ENCODE data around the gene MED27.

Gene MED27

DNA sequence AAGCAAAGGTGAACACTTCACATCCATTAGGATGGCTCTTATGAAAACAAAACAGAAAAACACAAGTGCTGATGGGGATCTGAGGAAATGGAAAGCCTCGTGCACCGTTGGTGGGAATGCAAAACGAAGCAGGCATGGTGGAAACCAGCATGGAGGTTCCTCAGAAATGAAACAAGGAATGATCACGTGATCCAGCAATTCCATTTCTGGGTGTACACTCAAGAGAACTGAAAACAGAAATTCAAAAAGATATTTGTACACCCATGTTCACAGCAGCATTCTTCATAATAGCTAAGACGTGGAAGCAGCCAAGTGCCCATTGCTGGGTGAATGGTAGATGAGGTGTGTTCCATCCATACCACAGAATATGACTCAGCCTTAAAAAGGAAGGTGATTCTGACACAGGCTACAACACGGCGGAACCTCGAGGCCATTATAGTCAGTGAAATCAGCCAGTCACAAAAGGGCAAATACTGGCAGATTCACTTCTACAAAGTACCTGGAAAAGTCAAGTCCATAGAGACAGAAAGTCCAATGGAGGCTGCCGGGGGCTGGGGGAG is 252.6 kb downstream of the MED27 start:
- DNase-seq: no peak

DNA sequence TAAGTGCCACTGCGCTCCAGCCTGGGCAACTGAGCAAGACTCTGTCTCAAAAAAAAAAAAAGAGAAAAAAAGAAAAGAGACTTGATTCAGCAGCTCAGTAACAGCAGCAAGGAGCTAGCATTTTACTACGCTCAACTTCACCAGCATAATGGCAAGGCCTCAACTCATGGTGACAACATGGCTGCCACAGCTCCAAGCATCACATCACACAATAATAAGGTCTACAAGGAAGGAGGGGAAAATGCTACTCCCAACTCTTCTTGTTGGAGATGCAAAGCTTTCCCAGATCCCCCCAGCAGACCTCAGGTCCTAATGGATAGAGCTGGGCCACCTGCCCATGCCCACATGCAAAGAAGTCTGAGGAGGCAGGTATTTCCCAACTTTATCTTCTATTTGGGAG is 253.6 kb downstream of the MED27 start:
- DNase-seq: no peak

DNA sequence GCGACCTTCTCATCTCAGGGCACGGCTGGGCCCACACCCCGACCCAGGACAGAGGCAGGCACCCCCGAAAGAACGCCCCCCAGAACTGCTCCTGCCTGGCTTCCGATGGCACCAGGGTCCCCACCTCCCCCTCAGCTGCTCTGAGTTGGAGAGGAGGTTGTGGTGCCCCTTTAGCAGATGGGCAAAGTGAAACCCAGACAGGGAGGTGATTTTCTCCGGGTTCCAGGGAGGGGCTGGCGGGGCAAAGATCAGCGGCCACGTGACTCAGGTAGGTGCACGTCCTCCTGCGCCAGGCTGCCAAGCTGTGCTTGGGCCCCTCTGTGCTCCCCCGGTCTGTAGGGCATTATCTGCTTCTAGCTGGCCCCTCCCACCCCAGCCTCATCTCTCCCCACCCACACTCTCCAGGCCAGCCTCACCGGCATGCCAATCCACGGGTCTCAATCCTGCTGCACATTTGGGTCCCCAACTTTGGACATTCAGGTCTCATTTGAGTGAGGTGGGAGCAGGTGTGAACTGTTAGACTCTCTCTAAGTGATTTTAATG is 254.6 kb downstream of the MED27 start:
- DNase-seq: no peak

DNA sequence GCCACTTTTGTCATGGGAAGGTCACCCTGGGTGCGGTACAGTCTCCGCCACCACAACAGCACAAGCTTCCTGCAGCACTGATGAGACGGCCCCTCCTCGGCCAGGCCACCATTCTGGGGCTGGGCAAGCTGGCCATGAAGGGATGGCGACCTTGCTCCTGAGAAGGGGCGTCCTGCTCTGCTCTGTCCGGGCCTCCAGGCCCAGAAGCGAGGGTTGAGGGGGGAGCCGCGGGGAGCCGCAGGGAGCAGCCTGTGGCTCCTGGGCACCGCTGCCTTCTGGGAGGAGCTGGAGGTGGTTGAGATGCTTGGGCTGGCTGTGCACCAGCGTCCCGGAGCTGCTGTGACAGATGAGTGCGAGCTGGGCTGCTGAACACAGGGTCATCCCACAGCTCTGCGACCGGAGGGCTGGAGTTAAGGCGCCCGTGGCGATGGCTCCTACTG is 255.5 kb downstream of the MED27 start:
- DNase-seq: no peak

DNA sequence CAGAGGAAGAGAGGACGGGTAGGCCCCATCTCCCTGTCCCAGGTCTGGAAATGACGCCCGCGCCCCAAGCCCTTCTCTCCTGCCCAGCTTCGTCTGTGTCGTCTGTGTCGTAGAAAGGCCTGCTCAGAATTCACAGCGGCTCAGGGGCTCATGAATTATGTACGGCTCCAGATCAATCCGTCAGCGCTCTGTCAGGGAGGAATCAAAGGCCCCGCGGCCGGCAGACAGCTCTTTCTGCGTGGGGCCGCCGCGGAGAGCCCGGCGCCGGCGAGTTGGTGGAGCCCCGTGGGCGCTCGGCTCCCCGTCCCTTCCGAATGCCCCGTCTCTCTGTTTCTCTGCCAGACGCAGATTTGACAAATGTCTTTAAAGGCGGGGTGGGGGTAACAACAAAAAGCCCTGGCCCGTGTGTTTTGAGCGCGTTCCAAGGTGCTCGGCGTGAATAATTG is 255.9 kb downstream of the MED27 start:
- DNase-seq: no peak

DNA sequence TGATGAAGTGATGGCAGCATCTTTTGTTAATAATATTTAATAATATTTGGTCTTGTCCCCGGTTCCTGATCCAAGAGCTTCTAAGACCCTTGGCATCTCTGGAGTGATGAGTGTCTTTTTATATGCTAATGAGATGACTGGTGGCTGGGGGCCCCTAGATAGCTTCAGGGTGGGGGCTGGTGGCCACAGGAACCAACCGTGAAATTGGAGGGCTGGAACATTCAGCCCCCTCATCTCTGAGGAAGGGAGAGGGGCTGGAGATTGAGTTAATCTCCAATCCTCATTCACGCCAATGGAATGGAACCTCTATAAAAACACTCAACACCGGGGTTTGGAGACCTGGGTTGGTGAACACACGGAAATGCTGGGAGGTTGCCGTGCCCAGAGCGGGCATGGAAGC is 261.6 kb downstream of the MED27 start:
- DNase-seq: peak; percentile 80

DNA sequence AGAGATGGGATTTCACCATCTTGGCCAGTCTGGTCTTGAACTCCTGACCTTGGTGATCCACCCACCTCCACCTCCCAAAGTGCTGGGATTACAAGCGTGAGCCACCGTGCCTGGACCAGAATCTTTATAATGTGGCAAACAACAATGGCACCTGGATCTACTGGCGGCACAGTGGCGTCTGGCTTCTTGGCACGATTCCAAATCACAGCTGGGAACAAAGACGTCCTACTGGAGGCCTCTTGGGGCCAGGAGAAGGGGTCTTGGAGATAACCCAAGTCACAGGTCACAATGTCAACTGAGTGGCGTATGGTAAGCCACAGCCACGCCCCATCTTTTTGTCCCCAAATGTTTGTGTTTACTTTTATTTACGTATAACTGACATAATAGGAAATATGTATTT is 262.0 kb downstream of the MED27 start:
- DNase-seq: peak; percentile 97

DNA sequence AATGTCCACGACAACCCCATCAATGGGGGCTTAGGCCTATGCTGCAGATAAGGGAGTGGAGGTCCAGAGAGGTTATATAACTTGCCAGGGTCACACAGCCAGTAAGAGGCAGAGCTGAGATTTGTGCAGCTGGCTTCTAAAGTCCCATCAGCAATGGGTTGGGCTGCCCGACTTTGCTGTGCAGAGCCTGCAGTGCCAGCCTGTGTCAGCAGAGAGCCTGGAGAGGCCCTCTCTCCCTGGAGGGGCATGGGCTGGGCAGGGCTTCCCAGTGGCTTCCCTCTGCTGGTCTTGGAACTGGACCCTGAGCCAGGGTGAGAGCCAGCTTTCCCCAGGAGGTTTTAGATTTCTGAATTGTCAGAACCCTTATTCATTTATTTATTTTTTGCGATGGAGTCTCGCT is 262.6 kb downstream of the MED27 start:
- DNase-seq: peak; percentile 39

DNA sequence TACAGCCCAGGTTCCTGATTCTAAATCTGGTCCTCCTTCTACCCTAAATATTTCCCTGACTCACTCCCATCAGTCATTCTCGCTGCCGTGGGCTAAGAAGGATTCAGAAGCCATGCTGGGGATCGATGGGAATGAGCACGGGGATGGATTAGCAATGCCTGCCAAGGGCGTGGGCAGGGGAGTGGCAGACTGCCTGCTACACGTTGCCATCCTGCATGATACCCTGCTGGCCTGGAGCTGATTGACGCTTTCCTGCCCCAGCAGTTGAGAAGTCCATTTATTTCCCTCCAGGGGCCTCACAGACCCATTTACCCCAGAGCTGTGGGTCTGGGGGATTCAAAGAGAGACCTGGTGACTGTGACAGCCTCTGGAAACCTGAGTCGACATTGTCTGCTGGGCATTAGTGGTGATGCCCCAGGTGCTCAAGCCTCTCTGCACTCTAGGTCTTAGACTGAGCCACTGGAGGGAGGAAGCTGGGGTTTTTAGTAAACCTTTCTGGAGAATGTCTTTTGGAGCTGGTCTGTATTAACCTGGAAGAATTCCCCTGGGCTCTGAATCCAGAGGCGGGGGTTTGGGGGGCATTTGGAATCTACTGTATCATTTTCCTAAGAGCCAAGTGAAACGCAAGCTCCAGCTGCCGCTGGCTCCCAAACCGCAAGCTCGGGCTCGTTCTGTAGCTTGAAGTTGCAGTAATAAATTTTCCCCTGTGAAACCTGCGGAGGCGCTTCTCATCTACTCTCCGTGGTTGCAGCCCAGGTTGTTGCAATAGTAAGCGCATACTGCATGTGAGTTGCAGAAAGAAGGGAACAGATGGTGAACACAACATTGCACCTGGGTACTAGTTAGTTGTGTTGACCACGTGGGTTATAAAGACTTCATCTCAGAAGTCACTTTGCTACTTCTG is 263.4 kb downstream of the MED27 start:
- no peak for DNase-seq

DNA sequence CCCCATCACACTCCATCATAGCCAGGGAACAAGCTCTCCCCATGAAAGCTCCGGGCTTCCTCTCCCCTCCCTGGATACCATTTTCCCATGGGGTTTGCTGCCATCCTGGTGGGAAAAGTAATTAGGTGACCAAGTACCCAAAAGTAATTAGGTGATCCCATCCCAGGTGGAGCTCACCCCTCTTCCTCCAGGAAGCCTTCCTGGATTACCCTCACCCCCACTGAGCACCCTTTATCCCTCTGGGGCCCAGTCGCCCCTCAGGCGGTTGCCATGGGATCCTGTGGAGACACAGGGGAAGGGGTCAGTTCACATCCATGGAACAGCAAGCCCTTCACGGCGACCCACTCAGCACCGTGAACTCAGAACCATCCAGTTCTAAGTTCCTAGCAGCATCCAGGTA is 265.0 kb downstream of the MED27 start:
- DNase-seq: no peak

DNA sequence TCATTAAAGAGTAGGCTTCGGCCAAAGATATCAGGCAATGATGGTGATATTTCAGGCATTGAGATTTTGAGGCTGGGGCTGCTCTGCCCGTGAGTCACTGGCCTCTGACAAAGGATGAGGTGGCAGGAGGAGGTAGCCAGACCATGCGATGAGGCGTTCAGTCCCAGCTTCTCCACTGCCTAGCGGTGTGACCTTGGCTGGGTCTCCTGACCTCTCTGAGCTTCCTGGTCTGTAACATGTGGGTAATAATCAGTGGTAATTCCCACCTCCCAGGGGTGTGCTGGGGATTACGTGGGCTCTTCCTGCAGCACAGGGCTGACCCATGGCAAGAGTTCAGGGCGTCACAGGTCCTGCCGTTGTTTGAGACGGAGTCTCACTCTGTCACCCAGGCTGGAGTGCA is 266.6 kb downstream of the MED27 start:
- no peak for DNase-seq

DNA sequence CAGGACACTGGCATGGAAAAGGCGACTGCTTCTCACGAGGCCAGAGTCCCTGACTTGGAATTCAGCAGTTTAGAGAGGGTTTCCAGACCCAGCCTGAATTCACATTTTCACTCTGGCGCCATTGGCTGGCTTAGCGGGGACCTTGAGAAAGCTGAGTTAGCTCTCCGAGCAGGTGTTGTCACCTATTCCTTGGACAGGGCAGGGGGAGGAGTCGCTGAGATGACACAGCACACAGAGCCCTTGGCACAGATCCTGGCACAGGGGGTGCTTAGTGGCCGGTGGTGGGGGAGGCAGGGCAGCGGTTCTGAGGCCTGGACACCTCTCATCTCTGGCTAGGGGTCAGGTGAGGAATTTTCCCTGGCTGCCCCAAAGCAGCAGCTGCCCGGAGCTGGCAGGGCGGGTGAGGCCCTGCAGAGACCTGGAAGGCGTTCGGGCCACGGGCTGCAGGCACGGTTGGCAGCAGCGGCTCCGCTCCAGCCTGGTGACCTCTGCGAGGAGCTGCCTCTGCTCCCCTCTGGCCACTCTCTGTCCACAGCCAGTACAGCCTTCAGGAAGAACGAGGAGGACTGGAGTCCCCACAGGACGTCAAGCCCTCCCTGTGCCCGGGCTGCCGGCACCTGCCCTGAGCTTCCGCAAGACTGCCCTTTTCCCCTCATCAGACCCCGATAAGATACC is 267.4 kb downstream of the MED27 start:
- DNase-seq: no peak

DNA sequence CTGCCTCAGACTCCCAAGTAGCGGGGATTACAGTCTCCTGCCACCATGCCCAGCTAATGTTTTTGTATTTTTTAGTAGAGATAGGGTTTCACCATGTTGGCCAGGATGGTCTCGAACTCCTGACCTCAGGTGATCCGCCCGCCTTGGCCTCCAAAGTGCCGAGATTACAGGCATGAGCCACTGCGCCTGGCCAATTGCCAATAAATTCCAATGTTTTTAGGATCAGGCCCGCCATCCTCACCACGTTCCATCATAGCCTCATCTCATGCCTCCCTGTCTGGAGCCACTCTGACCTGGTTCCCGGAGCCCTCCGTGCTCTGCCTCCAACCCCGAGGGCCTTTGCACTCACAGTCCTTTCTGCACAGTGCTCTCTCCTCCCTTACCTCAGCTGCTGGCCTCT is 268.3 kb downstream of the MED27 start:
- no peak for DNase-seq

DNA sequence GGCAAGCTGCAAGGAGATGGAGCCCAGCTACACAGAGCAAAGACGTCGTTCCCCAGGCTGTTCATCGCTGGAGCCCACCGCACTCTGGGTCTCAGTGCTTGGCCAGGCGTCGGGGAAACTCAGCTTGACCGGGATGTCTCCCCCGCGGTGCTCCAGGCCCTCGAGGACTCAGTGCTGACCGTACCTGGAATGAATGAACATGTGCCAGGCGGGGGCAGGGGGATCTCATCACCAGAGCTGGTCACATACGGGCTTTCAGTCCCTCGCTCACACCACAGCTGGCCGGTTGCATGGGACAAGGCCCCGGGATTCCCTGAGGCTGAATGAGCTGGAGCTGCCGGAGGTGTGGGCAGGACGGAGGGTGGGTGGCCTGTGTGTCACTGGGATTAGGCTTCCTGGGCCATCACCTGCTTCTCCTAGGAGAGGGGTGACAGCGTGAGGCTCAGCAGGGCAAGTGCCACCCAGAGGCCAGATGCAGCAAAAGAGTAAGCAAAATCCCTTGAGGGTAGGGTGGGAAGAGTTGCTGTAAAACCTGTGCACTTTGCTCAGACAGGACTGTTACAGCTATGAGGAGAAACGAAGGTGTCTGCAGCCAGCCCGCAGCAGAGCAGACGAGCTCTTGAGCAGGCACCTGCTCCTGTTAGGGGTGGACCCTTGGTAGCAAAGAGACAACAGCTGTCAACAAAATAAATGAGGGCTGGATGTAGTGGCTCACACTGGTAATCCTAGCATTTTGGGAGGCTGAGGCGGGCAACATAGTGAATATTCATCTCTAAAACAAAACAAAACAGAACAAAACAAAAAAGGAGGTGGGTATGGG is 269.1 kb downstream of the MED27 start:
- no peak for DNase-seq
